Stimulated activated CD8-positive, alpha-beta memory T cell treated with anti-CD3 and anti-CD28 coated beads, Interleukin-12 subunit alpha, Interleukin-12 subunit beta, amount 100 ng/mL, for 24 hours (primary cell): ENCODE results near the gene GMFB.

Experiments used
- DNase-seq: peaks from one replicate; pipeline ENCODE4 v3.0.0-alpha.2; 2020; ENCODE audit errors: extremely low read depth

Gene GMFB

DNA sequence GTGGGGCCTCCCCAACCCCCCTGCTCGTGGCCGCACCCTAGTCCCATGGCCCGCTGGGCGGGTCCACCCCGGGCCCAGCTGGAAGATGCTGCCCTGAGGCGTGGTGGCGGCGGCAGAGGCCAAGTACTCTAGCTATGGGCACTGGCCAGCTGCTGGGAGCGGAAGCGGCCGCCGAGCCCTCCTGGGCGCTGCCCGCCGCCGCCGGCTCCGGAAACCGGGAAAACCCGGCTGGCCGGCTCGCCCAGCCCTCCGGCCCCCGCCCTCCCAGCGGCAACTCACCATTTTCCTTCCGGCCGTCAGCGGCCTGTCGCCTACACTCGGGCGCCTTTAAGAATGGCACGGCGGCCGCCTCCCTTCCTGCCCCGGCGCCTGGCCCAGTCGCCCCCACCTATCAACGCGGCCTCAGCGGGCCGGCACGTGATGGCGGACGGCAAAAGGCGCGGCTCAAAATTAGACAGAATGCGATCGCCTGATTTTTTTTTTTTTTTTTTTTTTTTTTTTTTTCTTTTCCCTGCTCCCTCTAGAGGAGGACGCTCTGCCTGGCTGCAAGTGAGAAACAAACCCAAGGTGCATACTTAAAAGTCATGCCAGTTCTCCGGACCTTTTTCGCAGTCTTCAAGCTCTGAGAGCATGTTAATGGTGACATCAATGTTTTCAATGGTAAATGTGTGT is at the start of gene GMFB:
GMFB (minus strand) TSS at position 335 of the 672 bp plus-strand sequence; CDS start at position 282, 53 bp downstream.
- peak; percentile 61 for DNase-seq

- no peak for DNase-seq
Measured at GRCh38 chr14:54538055-54538454, 49.3 kb upstream of the GMFB start.

- no peak for DNase-seq
Measured at GRCh38 chr14:54537651-54538050, 48.9 kb upstream of the GMFB start.

- no peak for DNase-seq
Measured at GRCh38 chr14:54535646-54536045, 46.9 kb upstream of the GMFB start.

- DNase-seq = no peak
Measured at GRCh38 chr14:54535126-54535525, 46.3 kb upstream of the GMFB start.

DNA sequence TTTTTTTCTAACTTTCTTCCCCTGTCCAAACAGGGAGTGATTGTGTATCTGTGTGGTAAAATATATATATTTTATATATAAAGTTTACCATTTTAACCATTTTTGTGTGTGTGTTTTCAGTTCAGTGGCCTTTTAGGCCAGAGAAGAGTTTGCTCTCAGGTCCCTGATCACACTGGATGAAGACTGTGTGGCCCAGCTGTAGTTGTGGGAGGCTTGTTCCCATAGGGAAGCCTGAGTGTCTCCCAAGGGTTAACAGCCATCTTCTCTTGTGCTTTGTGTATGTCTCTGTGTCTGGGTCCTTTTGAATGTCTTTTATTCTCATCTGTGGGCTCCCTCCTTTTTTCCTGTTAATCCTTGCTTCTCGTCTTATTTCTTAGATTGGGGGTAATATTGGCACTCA is 44.3 kb upstream of the GMFB start:
- no peak for DNase-seq

DNA sequence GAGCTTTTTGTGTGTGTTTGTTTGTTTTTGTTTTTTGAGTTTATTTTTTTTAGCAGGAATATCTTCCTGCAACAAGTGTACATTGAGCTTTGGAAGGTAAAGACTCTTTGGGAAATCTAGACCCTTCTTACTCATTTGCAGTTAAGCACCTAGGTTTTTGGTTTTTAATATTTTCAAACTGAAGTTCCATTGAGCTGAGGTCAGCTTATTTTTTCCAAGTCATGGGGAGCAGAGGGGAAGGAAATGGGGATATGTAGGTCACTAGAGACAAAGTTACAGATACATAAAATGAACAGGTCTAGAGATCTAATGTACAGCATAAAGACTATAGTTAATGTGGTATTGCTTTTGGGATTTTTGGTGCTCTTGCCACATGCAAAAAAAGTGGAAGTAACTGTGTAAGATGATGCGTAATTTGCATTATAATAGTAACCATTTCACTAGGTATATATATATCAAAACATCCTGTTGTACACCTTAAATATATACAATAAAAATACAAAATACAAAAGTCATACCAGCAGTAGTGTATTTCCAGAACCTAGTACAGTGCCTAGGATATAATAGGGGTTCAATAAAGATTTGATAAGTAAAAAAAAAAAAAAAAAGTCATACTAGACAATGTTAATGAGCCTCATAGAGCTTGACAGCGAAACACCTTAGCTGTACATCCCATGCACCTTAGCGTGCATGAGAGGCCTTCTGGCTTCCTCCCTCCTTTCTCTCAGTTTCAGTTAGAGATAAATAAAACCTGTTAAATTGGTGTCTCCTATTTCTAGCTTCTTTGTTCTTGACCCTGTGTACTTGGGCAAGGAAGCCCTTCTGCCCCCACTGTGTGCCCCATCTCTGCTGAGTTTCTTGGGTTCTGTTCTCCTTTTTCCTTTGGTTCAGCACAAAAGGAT is 43.6 kb upstream of the GMFB start:
- no peak for DNase-seq

GRCh38 chr14:54529811-54530210 is 41.0 kb upstream of the GMFB start:
- no peak for DNase-seq

- DNase-seq = no peak
Measured at GRCh38 chr14:54528973-54529372, 40.2 kb upstream of the GMFB start.

DNA sequence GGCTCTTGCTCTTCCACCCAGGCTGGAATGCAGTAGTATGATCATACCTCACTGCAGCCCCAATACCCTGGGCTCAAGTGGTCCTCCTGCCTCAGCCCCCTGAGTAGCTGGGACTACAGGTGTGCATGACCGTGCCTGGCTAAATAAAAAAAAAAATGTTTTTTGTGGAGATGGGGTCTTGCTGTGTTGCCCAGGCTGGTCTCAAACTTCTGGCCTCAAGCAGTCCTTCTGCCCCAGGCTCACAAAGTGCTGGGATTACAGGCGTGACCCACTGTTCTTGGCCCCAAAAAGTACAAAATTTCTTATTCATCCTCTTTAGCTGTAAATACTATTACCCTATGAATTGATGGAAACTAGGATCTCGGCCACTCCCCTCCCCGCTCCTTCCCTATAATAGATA is 35.6 kb upstream of the GMFB start:
- no peak for DNase-seq

GRCh38 chr14:54516709-54517108 is 27.9 kb upstream of the GMFB start:
- DNase-seq = no peak

DNA sequence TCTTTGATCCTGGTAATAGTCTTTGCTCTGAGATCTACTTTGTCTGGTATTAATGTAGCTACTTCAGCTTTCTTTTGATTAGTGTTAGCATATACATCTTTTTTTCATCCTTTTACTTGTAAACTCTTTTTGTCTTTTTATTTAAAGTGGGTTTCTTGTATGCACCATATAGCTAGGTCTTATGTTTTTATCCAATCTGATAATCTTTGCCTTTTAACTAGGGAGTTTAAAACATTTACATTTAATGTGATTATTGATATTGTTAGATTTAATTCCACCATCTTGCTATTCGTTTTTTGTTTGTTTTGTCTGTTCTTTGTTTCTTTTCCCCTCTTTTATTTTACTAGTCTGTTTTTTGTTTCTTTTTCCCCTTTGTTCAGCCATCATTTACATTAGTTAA is 26.9 kb upstream of the GMFB start:
- DNase-seq = no peak

- no peak for DNase-seq
Measured at GRCh38 chr14:54512393-54512792, 23.6 kb upstream of the GMFB start.

GRCh38 chr14:54509546-54510501 is 21.0 kb upstream of the GMFB start, which contains the start of gene CGRRF1:
TSS of gene CGRRF1 (plus strand) at chr14:54509906. CDS start at chr14:54509960, 54 bp downstream.
- DNase-seq = peak; percentile 93

DNA sequence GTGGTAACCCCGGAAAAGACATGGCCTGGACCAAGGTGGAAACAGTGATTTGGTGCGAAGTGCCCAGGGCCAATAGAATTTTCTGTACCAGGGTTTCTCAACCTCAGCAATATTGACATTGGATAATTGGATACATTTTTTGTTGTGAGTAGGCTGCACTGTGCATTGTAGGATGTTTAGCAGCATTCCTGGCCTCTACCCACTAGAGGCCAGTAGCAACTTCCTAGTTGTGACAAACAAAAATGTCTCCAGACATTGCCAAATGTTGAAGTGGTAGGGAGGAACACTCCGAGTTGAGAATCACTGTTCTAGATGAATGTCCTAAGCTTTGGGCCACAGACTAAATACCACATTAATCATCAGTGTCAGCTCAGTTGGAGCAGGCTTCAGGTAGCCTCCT is 14.7 kb upstream of the GMFB start:
- DNase-seq = no peak

GRCh38 chr14:54502602-54503001 is 13.8 kb upstream of the GMFB start:
- no peak for DNase-seq

GRCh38 chr14:54501480-54501879 is 12.7 kb upstream of the GMFB start:
- DNase-seq = no peak

DNA sequence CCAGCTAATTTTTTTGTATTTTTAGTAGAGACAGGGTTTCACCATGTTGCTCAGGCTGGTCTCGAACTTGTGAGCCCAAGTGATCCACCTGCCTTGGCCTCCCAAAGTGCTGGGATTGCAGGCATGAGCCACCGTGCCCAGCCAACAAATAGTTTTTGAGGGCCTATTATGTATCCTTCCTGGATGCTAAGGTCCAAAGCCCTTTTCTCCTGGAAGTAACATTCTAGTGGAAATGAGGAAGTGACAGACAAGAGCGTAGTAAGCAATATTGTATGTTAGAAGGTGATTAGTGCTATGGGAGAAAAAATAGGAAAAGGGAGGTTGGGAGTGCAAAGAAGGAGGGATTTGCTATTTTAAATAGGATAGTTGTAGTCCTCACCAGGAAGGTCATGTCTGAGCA is 12.0 kb upstream of the GMFB start:
- no peak for DNase-seq

DNA sequence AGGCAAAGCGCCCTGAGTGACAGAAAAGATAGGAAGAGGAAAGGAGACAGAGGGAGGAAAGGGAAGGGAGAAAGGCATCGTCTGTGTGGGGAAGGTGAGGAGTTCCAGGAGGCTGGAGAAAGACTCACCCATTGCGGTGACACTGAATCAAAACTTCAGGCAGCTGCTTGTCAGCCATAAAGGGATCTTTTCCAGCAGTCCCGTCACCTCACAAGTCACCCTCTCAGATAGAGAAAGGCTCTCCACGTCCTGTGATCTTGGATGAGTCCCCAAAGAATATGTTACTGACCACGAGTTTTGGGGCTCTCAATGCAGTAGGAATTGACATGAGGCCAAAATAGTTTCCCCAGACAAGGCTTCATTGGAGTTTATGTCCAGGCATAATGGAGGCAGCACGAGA is 9.8 kb upstream of the GMFB start:
- no peak for DNase-seq

DNA sequence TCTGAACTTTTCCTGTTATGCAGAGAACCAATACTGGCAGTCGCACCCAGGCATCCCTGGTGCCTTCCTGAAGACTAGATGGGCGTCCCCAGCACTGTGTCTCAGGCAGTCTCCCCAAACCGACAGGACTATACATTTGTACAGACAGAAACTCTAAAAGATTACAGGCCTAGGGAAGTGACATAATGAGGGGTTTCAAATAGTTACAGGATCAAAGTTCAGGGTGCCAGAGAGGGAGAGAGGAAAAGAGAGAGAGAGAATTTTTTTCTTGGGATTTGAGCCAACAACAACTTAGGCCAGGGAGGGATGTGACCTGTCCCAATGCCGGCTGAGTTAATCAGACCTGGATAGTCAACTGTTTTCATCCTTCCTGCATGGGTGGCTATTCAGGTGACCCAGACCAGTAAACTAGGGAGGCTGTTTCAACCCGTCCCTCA is 9.3 kb upstream of the GMFB start:
- DNase-seq = no peak

DNA sequence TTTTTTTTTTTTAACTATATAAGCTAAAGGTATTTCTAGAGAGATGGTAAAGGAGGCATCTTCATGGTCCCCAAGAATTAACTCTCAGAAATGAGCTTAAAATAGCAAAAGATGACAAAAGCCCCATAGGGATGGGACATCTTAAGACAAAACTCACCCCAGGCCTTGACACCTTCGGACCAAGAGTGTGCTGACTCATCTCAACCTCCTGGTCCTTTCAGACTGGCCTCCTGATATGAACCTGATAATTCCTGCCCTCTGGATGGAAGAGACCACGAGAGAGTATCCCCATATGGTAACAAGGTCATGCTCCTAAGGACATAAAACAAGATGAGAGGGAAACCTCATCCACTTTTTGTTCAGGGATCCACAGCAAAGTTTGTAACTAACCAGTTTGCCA is 8.4 kb upstream of the GMFB start:
- DNase-seq = no peak

DNA sequence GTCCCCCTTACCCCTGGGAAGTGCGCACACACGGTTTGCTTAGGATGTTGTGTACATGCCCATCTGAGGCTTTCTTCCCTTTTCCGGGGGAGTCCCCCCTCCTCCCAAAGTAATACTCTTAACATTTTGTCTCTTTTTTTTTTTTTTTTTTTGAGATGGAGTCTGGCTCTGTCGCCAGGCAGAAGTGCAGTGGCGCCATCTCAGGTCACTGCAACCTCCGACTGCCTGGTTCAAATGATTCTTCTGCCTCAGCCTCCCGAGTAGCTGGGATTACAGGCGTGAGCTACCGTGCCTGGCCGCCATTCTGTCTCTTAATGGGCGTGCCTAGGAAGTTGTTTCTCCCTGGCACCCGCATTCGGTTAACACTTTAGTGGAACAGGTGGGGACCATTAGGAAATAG is 4.5 kb upstream of the GMFB start:
- DNase-seq = no peak
